Keratinocyte (primary cell): ENCODE measurements around the gene ERICH4.

Source experiments
- CTCF ChIP-seq, 3 experiments: IDR thresholded peaks in 1 of 3; conservative IDR thresholded peaks in 1 of 3; optimal IDR thresholded peaks in 1 of 3; 2 replicates in 2 of 3; 3 replicates in 1 of 3; pipeline versions ENCODE3 to v1.5.1; 2011; ENCODE audit warnings: low read length in 3 of 3, mild to moderate bottlenecking in 3 of 3, moderate library complexity in 2 of 3, control low read depth in 1 of 3, inconsistent platforms in 1 of 3; ENCODE audit not compliant: insufficient read depth in 2 of 3; ENCODE audit errors: extremely low read depth in 1 of 3
- EZH2 ChIP-seq: IDR thresholded peaks from one replicate; pipeline ENCODE4 v1.6.1; 2012; ENCODE audit warnings: inconsistent platforms, mild to moderate bottlenecking, low read length, moderate library complexity

- TF ChIP-seq CTCF (optimal IDR thresholded peaks at IDR 0.05 in 1 of 3, IDR thresholded peaks at IDR 0.05 in 1 of 3, conservative IDR thresholded peaks at IDR 0.05 in 1 of 3; ENCODE audit: extremely low read depth in 1 of 3, insufficient read depth in 2 of 3, low read length in 3 of 3) = no peak
- TF ChIP-seq EZH2 = no peak
Measured at GRCh38 chr19:41426116-41426841, 16.7 kb upstream of the ERICH4 start.
